Uterus (tissue), 2 donors: Measurements from ENCODE around the gene C19orf44.

Experiments
- CTCF ChIP-seq, 4 experiments: fragments of 200-600 bp in 2 of 4; fragments of 450-650 bp in 2 of 4; sonication (generic) in 2 of 4; IDR thresholded peaks; one replicate each; pipeline ENCODE4 v1.5.1; 2016 to 2019; ENCODE audit warnings: antibody characterized with exemption in 4 of 4, mild to moderate bottlenecking in 2 of 4, moderate library complexity in 1 of 4
- POLR2A ChIP-seq, 2 donors: fragments of 450-650 bp; IDR thresholded peaks; one replicate each; pipeline ENCODE4 v1.6.1; 2016; ENCODE audit warnings: antibody characterized with exemption in 2 of 2, mild to moderate bottlenecking in 1 of 2, moderate library complexity in 1 of 2

- TF ChIP-seq CTCF (IDR thresholded peaks at IDR 0.05) (no peak), POLR2A (IDR thresholded peaks at IDR 0.05) (no peak)
Observed at GRCh38 chr19:16470541-16470910, 25.7 kb upstream of the C19orf44 start.
